Right renal cortex interstitium (tissue), 3 donors: ENCODE measurements around the gene BNC2. TPM values are rescaled to one million over a fixed set of nuclear protein-coding genes. Genes with fewer than 3 reads are reported as not detected.

Source experiments
- DNase-seq, 3 donors: peaks; one replicate each; pipeline ENCODE4 v3.0.0-alpha.2; 2013; ENCODE audit warnings: low read depth in 3 of 3, low spot score in 2 of 3
- polyA plus RNA-seq, 3 donors: library from polyadenylated mRNA; unstranded; fragments of 120-200 nt; gene quantifications; one replicate each; pipeline ENCODE4 v1.2.1, GENCODE V29; 2013; ENCODE audit not compliant: insufficient read length in 3 of 3

The BNC2 gene
- polyA plus RNA-seq, 3 donors = 8.3 to 8.5 (median 8.4) TPM

DNA sequence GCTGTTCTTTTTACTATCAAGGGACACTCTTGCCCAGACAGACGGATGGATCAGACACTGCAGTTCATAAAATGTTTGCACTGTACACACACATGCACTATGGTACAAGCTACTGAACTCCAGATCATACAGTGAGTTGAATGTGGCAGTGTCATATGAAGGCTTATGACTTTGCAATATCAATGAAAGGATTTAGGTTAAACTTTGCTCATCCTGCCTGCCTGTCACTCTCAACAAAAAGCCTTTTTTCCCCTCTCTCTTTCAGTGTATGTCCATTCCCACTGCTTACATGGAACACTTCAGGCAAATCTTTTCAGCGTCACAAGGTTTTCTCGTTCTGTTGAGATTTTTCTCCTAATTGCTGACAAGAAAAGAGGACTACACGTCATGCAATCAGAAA, 97.4 kb downstream of the BNC2 start:
- no peak for DNase-seq

DNA sequence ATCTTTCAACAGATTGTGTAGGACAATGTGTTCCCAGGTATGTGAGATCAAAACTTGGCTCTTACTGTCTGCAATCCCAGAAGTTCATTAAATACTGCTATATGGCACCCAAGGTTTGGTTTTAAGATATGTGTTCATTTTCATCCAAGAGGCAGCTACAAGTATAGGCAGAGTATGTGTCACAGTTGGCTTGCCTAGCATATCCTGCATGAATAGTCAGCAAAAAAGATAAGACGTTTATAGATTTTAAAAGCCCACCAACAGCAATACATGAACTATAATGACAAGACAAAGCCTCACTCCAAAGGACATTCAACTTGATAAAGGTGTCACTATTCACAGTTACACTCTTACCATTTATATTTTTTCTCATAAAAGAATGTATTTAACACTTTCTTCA, 99.1 kb downstream of the BNC2 start:
- DNase-seq = no peak

DNA sequence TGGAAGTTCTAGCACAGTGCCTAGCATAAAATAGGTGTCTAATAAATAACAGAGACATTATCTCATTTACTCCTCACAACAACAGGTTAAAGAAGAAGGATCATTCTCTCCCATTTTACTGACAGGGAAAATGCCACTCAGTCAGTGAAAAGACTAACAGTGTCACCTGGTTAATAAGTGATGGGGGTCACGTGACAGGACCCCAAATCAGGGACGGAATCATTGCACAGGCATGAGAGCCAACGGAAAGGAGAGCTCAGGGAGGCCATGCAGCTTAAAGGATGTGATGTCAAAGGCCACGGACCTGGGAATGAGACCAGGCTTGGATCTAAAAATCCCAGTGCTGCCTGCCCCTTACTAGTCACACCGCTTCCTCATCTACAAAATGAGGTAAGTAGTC, 101.2 kb downstream of the BNC2 start:
- no peak for DNase-seq

DNA sequence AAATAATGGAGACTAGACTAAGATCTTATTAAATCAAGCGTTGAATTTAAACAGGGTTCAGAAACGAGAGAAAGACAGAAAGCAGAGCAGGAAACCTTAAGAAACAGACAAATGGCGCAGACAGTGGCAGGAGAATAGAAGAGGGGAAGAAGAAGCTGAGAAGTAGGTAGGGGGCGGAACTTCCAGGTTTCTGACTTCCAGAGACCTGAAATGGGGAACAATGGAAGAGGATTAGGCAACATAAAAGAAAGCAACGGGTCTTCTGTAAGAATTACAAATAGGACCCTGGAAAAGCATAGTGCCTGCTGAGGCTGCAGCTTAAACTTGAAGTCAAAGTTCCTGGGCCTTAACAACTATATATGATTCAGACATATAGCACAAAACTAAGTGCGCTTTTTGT, 101.7 kb downstream of the BNC2 start:
- no peak for DNase-seq

DNA sequence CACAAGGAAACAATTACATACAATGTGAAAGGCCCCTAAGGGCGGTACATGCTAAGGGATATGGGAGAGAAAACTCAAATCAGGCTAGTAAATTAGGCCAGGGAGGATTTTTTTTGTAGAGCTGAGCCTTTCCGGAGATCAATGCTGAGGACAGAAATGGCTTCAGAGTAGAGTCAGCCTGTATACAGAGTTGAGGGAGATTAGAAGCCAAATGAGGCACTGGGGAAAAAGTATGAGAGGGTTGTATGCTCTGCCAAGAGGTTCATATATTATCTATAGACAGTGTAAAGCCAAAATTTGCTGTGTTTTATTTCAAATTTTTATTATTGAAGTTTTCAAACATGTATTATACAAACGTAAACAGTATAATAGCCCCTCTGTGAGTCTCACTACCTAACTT, 103.1 kb downstream of the BNC2 start:
- no peak for DNase-seq

DNA sequence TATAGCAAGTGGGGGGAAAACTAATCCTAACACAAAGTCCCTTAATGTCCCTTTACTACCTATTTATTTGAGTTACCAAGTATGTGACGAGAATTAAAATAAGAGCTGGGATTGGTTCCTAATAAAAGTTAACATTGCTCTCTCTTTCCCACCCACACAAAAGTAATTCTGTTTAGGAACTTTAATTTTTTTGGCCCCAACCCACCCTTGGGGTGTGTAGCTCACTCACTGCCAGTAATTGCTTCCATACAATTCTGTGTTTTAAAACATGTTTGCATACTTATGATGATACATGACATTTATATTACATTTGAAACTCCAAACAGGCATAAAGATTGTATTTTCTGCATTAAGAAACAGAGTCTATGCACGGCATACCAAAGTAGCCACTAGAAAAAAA, 106.5 kb downstream of the BNC2 start:
- no peak for DNase-seq

DNA sequence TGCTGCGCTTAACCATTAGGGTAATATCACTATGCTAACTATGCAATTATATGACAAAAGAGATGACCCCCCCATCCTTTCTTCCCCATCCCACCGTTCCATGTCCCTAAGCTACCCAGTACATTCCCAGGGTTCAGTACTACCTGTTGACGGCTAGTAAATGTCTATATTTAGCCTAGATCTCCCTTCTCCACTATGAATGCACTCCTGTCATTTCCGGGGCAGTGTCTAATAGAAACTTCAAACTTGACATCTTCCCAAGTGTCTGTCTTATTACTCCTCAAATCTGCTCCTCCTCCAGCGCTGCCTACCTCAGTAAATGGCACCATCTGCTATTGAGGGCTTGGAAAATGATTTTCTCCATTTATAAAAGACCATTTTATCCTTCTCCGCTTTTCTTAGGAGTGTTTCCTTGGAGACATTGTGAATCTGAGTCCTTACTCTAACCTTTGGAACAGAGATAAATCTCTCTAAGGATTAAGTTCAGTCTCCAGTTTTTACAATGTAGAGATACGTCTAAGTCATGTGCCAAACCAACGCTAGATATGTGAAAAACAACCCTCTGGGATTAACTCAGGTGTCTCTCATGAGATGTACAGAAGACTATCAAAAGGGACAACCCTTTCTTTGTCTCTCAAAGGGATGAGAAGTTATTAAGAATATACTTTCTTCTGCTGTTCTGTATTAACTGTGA, 114.9 kb downstream of the BNC2 start:
- no peak for DNase-seq

DNA sequence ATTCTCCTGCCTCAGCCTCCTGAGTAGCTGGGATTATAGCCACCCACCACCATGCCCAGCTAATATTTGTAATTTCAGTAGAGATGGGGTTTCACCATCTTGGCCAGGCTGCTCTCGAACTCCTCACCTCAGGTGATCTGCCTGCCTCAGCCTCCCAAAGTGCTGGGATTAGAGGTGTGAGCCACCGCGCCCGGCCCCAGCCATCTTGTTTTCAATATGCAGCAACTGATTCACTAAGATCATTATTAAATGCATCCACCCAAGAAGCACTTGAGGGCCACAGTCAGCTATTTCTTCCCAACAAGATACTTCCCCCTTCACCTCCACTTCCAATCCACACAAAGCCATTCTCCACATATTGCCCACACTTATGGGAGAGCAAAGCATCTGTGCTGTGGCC, 115.8 kb downstream of the BNC2 start:
- DNase-seq = no peak

DNA sequence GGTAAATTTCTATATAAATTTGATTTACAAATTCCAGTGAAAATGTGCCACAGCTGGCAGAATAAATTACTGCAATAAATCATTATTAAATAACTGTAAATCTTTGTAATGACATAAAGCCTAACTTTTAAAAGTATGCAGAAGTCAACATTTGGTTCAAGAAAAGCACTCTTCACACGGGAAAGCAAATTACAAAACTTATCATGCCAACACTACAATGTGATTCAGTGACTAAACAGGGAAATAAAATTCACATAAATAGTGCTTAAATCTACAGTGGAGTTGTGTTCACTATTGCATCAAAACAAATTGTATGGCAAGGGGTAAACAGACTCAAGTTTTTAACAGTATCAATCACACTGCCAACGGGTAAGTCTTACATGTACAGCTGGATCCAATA, 117.2 kb downstream of the BNC2 start:
- DNase-seq = no peak

DNA sequence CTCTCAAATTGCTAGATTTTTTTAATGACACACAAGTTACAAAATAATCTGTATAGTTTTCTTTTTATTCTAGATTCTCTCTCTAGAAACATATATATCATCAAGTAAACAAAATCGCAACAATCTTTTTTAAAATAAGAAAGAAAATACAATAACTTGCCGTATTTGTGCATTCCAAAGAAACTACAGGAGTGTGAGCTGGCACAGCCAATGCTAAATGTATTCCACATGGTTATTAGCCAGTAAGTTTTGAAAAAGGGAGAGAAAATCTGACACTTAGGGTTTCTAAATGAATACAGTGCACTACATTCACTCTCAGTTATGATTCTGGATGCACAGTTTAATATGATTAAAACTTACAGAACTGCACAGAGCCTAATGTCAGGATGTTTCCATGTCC, 117.9 kb downstream of the BNC2 start:
- DNase-seq = no peak

DNA sequence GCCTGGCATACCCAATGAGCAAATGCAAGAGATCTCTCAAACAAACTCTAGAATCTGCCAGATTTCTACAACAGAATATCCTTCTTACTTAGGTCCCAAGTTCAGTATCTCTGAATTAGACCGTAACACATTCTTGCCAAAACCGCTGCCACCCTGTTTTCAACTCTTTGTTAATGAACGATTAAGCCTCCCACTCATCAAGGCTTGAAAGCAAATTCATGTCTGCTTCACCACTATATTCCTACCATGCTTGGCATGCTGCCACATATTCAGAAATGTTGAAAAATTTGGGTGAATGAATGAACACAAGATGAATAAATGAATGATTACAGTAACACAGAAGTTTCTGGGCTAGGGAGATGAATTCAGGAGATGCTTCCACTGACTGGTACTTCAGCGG, 119.9 kb downstream of the BNC2 start:
- no peak for DNase-seq

DNA sequence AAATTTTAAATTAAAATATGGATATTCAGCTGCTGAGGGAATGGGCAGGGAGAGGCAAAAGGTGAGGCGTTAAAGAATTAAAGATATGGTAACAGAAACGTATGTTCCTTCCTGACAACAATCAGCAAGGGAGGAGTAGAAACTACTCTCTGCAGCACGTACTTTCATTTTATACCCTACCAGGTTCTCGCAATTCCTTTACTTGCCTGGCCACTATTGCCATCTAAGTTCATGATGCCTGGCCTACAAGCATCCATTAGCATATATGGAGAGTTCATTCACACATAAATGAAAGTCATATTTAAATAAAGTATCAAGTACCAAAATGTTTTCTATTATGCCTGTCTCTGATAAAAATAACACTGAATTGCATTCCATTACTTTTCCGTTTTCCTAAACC, 125.1 kb downstream of the BNC2 start:
- no peak for DNase-seq

DNA sequence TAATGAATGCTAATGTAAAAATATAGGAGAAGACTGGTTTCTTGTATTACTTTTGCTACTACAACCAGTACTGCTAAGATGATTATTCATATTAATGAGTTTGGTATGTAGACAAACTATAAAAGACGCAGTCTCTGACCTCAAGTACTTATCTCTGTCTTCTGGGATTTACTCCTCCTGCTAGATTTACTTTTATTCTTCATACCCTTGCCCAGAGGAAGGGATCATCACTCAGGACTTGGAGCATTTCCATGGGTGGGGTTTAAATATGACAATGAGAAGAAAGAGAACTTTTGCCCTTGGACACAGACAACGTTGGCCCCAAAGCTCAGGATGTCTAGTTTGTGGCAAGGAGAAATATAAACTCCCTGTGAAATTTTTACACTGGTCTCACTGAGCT, 126.1 kb downstream of the BNC2 start:
- no peak for DNase-seq

DNA sequence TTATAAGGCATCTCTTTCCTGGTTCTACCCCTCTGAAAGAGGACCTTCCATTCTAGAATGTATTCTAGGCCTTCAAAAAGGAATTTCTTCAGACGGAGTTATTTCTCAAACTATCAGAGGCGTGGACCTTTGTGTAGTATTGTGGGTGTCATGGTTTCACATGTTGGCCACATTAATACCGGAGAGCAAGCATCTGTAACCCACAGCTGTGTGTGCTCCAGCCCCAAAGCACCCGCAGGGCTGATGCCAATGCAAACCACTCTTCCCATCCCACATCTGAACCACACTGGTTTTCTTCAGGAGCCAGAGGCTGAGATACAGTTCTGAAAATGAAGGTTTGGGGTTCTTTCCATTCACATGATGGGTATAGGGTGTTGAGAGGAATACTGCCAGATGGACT, 127.1 kb downstream of the BNC2 start:
- DNase-seq = no peak

DNA sequence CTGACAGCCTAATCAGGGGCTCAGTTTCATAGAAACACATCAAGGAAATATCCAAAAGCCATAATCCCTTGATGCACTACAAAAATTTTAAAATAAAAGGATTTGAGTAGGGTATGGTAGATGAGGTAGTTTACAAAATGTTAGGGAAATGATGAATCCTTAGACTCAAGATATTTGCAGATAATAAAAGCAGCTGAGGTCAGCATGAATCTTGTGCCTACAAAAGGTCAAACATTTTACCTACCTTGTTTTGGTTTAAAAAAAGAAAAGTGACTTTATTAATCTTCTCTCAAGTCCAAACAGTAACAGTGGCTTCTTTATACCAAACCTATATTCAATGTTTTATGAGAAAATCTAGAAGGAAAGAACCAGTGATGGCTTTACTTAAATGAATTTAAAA, 135.5 kb downstream of the BNC2 start:
- no peak for DNase-seq

DNA sequence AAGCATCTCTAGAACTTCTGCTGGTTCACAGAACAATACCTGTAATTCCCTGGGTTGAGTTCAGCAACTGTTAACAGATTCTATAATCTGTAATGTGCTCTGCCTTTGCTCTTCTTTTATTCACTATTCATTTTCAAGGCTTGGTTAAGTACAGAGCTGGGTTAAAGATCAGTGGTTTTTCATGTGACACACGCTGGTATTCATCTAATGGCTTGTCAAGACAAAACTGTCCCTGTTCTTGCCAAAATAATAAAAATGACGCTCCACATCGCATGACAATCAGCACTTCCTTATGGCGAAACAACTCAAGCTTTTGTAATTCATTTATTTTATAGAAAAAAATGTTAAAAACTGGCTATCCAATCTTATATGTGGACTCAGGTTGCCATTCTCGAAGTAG, 137.9 kb downstream of the BNC2 start:
- no peak for DNase-seq

DNA sequence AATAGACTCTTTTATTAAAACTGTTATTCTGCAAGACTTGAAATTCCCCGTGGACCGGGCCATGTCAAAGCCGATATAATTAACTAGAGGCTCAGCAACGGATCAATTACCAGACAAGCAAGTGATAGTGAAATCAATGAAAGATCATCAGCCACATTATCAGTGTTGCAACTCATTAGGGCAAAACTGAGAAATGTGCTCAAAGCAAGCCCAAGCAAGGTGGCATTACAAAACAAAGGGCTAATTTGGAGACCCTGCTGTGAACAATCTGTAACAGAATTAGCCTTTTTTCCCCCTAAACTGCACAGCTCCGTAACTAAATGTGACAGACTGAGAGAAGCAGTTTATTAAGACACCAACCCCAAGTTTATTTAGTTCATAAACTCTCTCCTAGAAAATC, 140.3 kb downstream of the BNC2 start:
- DNase-seq = no peak

DNA sequence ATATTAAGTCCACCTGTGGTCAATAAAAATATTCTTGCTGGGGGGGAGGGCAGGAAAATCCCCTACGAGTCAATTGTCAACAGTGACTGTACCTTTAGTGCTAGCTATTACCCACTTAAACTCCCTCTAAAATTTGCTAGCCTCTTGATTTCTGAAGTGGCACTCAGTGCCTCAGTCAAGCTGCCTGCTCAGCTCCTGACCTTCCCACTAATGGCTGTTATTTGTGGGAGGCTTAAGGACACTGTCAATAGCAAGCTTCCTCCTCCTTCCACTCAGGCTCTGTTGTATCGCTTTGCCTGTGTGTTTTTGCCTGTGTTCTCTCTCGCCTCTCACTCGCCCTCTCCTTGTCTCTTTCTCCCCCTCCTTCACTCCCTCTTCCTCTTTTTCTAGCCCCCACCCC, 140.8 kb downstream of the BNC2 start:
- no peak for DNase-seq

DNA sequence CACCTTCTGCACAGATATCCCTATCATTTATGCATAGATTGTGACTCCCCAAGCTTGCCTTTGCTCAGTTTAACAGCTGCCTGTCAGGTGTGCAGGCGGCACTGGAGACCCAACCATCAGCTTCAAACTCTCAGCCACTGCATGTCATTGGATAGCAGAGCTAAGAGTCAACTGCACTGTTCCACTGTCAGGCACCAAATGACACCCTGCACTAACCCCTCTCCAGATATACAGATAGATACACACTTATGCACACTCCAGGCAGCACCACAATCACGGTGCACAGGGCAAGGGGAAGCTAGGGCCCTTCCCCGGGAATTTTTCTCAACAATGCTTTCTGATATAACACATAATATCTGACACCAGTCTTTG, 142.3 kb downstream of the BNC2 start:
- no peak for DNase-seq

DNA sequence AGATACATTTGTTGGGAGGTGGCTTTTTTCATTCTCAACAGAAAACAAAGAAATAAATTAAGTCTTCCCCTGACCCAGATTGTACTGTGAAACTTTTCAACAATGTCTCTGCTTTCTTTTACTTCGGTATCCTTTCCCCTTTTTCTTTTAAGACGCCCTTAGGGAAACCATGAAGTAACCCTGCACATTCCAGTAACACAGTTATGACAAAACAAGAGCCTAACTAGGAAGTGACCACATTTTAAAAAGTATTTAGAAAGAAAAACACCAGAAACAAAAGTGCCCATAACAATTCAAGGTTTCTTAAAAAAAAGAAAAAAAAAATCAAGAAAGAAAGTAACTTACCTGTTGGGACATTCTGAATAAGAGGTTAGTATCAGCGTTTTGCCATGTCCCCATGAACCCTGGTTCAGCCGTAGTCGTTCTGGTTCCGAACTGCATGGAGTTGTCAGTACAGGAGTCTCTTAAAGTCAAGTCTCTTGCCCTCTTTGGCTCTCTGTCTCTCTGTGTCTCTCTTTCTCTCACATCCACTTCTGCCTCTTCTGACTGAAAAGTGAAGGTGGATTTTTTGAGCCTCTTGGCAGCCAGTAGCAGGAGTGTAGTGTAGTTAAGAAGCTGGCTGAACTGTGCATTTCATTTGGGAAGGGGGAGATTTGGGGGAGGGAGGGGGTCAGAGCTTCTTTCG, 142.9 kb downstream of the BNC2 start:
- DNase-seq = no peak

DNA sequence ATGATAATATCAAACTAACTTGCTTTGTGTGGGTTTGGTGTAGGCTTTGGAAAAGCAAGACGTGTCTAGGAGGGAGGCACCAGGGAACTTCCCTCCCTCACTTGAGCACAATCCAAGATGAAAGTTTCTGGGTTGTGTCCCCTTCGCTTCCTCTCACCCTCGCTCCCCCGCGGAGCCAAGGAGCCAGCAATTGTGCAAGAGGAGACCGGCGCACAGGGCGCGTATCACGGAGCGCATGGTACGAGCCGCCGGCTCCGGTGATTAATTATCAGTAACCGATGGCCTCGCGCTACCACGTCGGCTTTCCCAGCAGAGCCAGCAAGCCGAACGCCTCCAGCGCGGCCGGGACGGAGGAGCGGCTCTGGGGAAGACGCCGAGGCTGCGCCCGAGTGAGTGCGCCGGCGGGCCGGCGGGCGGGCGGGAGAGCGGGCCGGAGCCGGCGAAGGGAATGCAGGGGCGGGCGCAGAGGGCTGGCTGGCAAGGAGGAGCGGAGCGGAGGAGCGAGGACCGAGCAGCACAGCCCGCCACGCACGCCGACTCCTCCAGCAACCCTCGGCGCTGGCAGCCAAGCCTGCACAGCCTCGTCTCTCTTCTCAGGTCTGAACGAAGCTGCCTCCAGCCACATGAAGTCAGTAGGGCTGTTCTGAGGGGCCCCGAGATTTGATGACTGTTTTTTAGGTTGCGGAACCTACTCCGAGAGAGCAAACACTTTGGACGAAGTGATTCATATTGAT, 143.6 kb downstream of the BNC2 start:
- DNase-seq = peak in 2 of 3 donors; percentile 49 to 60

DNA sequence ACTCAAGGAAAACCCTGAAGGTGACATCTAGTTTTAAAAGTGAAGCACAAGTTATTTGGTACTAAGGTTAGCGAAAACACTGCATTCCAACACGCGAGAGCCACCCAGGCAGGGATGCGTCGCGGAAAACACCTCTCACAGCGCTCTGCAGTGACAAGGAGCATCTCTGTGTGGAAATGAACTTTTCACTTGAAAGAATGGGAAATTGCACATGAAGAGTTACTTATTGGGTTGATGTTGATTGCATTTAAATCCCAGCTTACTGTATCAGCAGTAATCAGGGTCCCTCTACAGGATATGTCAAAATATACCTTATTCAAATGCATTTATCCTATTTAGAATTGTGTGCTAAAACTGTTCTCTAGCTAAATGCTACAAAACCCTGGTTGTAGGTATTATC, 144.4 kb downstream of the BNC2 start:
- peak in 2 of 3 donors; percentile 29 to 36 for DNase-seq
